DOHH2 (cell line): ENCODE data around the gene DMD.

ENCODE experiments used
- EZH2phosphoT487 ChIP-seq: fragments of 200-600 bp; sonication (generic); IDR thresholded peaks from 2 replicates; pipeline ENCODE4 v1.6.1; 2017; ENCODE audit warnings: borderline replicate concordance, mild to moderate bottlenecking, antibody characterized with exemption, low read length, moderate library complexity, mixed read lengths
- TF ChIP-seq, protein P1 (sequence below): fragments of 200-600 bp; sonication (generic); IDR thresholded peaks from one replicate; pipeline ENCODE4 v1.5.1; 2014; ENCODE audit warnings: antibody characterized with exemption, mild to moderate bottlenecking, low read depth, low read length; ENCODE audit not compliant: poor library complexity, severe bottlenecking

DNA sequence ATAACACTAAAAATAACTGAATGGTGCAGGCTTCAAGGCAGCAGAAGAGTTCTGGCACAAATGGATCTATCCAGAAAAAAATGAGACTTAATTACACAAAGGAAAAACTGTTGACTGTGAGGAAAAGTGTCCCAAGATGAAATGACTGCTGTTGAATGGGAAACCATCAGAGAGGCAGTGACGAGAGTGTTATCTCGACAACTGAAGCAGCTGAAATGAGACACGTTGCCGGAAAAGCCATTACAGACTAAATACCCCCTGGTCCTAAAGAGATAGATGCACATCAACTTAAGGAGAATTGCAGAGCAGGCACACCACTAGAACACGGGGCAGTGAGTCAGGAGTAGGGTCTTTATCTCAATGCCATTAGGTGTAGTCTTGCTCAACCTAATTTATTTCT, 277.8 kb downstream of the DMD start:
- TF ChIP-seq EZH2phosphoT487, result no peak
- TF ChIP-seq, protein P1, sequence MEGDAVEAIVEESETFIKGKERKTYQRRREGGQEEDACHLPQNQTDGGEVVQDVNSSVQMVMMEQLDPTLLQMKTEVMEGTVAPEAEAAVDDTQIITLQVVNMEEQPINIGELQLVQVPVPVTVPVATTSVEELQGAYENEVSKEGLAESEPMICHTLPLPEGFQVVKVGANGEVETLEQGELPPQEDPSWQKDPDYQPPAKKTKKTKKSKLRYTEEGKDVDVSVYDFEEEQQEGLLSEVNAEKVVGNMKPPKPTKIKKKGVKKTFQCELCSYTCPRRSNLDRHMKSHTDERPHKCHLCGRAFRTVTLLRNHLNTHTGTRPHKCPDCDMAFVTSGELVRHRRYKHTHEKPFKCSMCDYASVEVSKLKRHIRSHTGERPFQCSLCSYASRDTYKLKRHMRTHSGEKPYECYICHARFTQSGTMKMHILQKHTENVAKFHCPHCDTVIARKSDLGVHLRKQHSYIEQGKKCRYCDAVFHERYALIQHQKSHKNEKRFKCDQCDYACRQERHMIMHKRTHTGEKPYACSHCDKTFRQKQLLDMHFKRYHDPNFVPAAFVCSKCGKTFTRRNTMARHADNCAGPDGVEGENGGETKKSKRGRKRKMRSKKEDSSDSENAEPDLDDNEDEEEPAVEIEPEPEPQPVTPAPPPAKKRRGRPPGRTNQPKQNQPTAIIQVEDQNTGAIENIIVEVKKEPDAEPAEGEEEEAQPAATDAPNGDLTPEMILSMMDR, result no peak
